Glomerular endothelial cell (primary cell): ENCODE data around the gene TRHDE. TPM values are rescaled to one million over a fixed set of nuclear protein-coding genes. Genes with fewer than 3 reads are reported as not detected.
"Not testable (repeated sequence)": the region's sequence is repeated elsewhere in the genome, so short reads cannot be mapped to it uniquely, and the experiment has no call there.

Experiments used
- DNase-seq: peaks from one replicate; pipeline ENCODE4 v3.0.0-alpha.2; 2011; ENCODE audit warnings: low read depth, low spot score; ENCODE audit errors: extremely low read depth
- total RNA-seq: library from RNA; depleted of rRNA; stranded (reverse); fragments of >200 nt; gene quantifications from 2 replicates; pipeline ENCODE4 v1.2.3, GENCODE V29; 2015

Gene TRHDE
- total RNA-seq, 1 donor from 2014 or later: 2.9 TPM

DNA sequence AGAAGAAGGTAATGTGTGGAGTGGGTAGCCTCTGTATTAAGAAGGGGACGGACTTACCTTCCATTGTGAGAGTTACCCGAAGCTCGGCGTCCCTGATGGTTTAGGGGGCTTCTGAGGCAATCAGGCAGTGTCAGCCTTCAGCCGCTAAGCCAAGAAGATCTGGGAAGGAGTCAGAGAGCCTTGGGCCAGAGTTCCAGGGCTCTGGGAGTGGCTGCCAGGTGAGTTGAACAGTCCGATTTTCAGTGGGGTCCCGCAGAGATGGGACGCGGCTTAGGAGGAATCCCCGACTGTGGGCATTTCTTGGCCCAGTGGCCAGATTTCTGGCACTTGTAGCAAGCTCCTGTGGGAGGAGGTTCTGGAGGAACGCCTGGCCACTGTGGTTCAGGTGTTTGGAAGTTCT is 439.9 kb downstream of the TRHDE start:
- not testable (repeated sequence) for DNase-seq

DNA sequence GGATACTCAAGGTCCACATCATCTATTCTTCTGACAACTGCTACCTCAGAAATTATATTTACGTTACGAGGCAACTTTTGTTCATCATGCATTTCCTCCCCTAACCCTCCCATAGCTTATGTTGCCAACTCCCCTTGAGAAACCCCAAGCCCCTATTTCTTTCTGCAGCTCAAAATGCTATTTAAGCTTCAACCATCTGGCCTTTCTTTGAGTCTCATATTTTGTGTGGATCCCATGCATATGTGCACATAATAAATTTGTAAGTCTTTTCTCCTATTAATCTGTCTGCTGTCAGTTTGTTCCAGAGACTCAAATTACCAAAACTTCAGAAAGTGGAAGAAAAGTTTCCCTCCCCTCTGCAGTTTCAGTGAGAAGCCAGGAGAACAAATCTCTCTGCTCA is 444.1 kb downstream of the TRHDE start:
- DNase-seq: no peak

DNA sequence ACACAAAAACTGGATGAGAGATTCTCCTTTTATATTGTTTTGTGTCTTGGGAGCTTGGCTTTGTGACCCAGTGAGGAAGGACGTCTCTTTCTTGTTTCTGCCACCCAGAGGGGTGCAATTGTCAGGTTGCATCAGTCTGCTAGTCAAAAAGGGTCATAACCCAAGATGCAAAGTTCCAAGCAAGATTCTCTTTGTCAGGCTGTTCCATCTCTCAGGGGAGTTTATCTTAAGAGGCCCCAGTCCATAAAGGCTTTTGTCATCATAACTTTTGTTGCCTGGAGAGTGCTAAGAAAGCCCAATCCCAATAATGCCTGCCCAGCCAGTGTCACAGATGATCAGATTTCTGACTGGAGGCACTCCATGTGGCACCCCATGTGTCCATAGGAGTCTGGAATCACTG is 444.9 kb downstream of the TRHDE start:
- no peak for DNase-seq
